HepG2 (cell line): ENCODE results near the gene DCLRE1B. TPM values are rescaled to one million over a fixed set of nuclear protein-coding genes. Genes with fewer than 3 reads are reported as not detected.

Experiments used
- ATAC-seq: fragments of 200-7000 bp; cut with Tn5 transposase; 3 replicates; pipeline ENCODE4 v1.9.1; 2020; ENCODE audit warnings: mild to moderate bottlenecking, moderate library complexity
- BruUV-seq: library from RNA; stranded (reverse); fragments of 400-500 nt; replicated peaks from 2 replicates; lab custom pipeline; 2021; lab: Mats Ljungman, UMichigan
- CTCF ChIA-PET: fragments of 300-600 bp; formaldehyde crosslinking; extraction: SDS; loops from one replicate; lab custom pipeline; 2021; ENCODE audit warnings: low total read pairs, inconsistent platforms, low intra/inter-chr PET ratio; lab: Yijun Ruan, JAX
- POLR2A ChIA-PET: fragments of 350-600 bp; sonication (Branson Sonifier 250); formaldehyde crosslinking; loops from one replicate; lab custom pipeline; 2020; ENCODE audit warnings: antibody characterized with exemption, inconsistent platforms; lab: Yijun Ruan, JAX
- DNase-seq: peaks from one replicate; pipeline ENCODE4 v3.0.0-alpha.2; 2015; ENCODE audit warnings: low spot score
- FAIRE-seq: peaks from 3 replicates; lab custom pipeline; 2011; peaks lifted over from hg19 to GRCh38; lab: Jason Lieb, UNC
- H2AFZ ChIP-seq: one replicate; pipeline ENCODE4 v1.6.1; 2011; ENCODE audit warnings: low read length, inconsistent platforms
- H3K27ac ChIP-seq: fragments of 300-600 bp; 3 replicates; pipeline ENCODE4 v1.8.0; 2011; ENCODE audit warnings: mixed run types, mild to moderate bottlenecking, mixed read lengths, low read length, inconsistent platforms; ENCODE audit not compliant: insufficient read depth; ENCODE audit errors: extremely low read length
- H3K27me3 ChIP-seq, 2 experiments: fragments of 200-600 bp in 1 of 2; 2 replicates in 1 of 2; 3 replicates in 1 of 2; pipeline versions ENCODE4 v1.6.0 to v1.8.0; 2011; ENCODE audit warnings: low read length in 2 of 2, mild to moderate bottlenecking in 2 of 2, moderate library complexity in 2 of 2, inconsistent platforms in 1 of 2; ENCODE audit not compliant: insufficient read depth in 2 of 2, control insufficient read depth in 1 of 2
- H3K36me3 ChIP-seq, 2 experiments: fragments of 200-600 bp in 1 of 2; replicated peaks in 1 of 2; 2 replicates in 1 of 2; 3 replicates in 1 of 2; pipeline versions ENCODE4 v1.5.1 to v1.8.0; 2011; ENCODE audit warnings: low read length in 2 of 2, inconsistent platforms in 1 of 2; ENCODE audit not compliant: insufficient read depth in 2 of 2, control insufficient read depth in 1 of 2
- H3K4me1 ChIP-seq: 2 replicates; pipeline ENCODE4 v1.5.1; 2012; ENCODE audit warnings: low read length, inconsistent platforms; ENCODE audit not compliant: insufficient read depth
- H3K4me2 ChIP-seq: 2 replicates; pipeline ENCODE4 v1.6.0; 2011; ENCODE audit warnings: low read depth, low read length, inconsistent platforms
- H3K4me3 ChIP-seq, 3 experiments: fragments of 200-600 bp in 1 of 3; sonication (generic), shearing (Covaris generic) in 1 of 3; replicated peaks in 1 of 3; 2 replicates each; pipeline ENCODE4 v1.5.1; 2011 to 2016; ENCODE audit warnings: low read length in 3 of 3, inconsistent platforms in 2 of 3, low read depth in 2 of 3, mild to moderate bottlenecking in 2 of 3, control low read depth in 1 of 3, mixed read lengths in 1 of 3; ENCODE audit not compliant: insufficient read depth in 1 of 3
- H3K79me2 ChIP-seq: one replicate; pipeline ENCODE4 v1.6.1; 2011; ENCODE audit warnings: low read length, inconsistent platforms; ENCODE audit not compliant: insufficient read depth
- H3K9ac ChIP-seq: 2 replicates; pipeline ENCODE4 v1.6.0; 2011; ENCODE audit warnings: mild to moderate bottlenecking, low read depth, low read length, inconsistent platforms; ENCODE audit not compliant: insufficient read depth
- H3K9me3 ChIP-seq: 2 replicates; pipeline ENCODE4 v1.5.1; 2012; ENCODE audit warnings: mild to moderate bottlenecking, low read length
- H4K20me1 ChIP-seq: 2 replicates; pipeline ENCODE4 v1.6.0; 2011; ENCODE audit warnings: inconsistent platforms, mild to moderate bottlenecking, low read length, moderate library complexity; ENCODE audit not compliant: insufficient read depth
- DNMT3B ChIP-seq: conservative IDR thresholded peaks from 2 replicates; pipeline ENCODE4 v1.6.1; 2016; ENCODE audit warnings: missing biosample characterization, control low read depth
- ELF4 ChIP-seq: sonication (generic); formaldehyde crosslinking; IDR thresholded peaks from 2 replicates; pipeline ENCODE4 v1.5.0; 2020; ENCODE audit warnings: missing genetic modification reagents, mild to moderate bottlenecking, moderate library complexity, borderline replicate concordance
- HES4 ChIP-seq: sonication (generic); formaldehyde crosslinking; IDR thresholded peaks from 2 replicates; pipeline ENCODE4 v1.9.0; 2021; ENCODE audit warnings: mild to moderate bottlenecking, missing genetic modification reagents, borderline replicate concordance
- HMG20A ChIP-seq: IDR thresholded peaks from 2 replicates; pipeline ENCODE4 v1.6.1; 2016; ENCODE audit warnings: borderline replicate concordance
- ISL2 ChIP-seq: sonication (generic); formaldehyde crosslinking; IDR thresholded peaks from 2 replicates; pipeline ENCODE4 v1.5.0; 2020; ENCODE audit warnings: missing genetic modification reagents
- JUNB ChIP-seq: sonication (generic); formaldehyde crosslinking; IDR thresholded peaks from 2 replicates; pipeline ENCODE4 v1.8.0; 2022; ENCODE audit warnings: missing genetic modification reagents, mild to moderate bottlenecking, borderline replicate concordance
- MAF1 ChIP-seq: sonication (generic); formaldehyde crosslinking; IDR thresholded peaks from 2 replicates; pipeline ENCODE4 v1.5.0; 2020; ENCODE audit warnings: missing genetic modification reagents, borderline replicate concordance
- NFYB ChIP-seq: sonication (generic); formaldehyde crosslinking; IDR thresholded peaks from 2 replicates; pipeline ENCODE4 v1.4.0; 2020; ENCODE audit warnings: missing genetic modification reagents
- SP4 ChIP-seq: sonication (generic); formaldehyde crosslinking; IDR thresholded peaks from 2 replicates; pipeline ENCODE4 v1.8.1; 2023; ENCODE audit warnings: mild to moderate bottlenecking, missing genetic modification reagents
- ZNF317 ChIP-seq: sonication (generic); formaldehyde crosslinking; IDR thresholded peaks from 2 replicates; pipeline ENCODE4 v1.5.0; 2020; ENCODE audit warnings: mild to moderate bottlenecking, missing genetic modification reagents
- ZNF570 ChIP-seq: sonication (generic); formaldehyde crosslinking; IDR thresholded peaks from 2 replicates; pipeline ENCODE4 v1.4.0; 2020; ENCODE audit warnings: mild to moderate bottlenecking, missing genetic modification reagents, borderline replicate concordance
- ZSCAN25 ChIP-seq: sonication (generic); formaldehyde crosslinking; IDR thresholded peaks from 2 replicates; pipeline ENCODE4 v1.8.0; 2022; ENCODE audit warnings: mild to moderate bottlenecking, missing genetic modification reagents
- WGBS: methylation state at CpG from one replicate; pipeline ENCODE4 v1.1.6; 2017; ENCODE audit warnings: low lambda C conversion rate; 5-methylcytosine and 5-hydroxymethylcytosine counted together
- in situ Hi-C: cut with HindIII; loops from 2 replicates; pipeline ENCODE4 v1.10.0; 2017; ENCODE audit warnings: low pct_unique_long_range_greater_than_20kb; ENCODE audit not compliant: extremely low pct_ligation_motif_present
- intact Hi-C: fragments of 100-400 bp; cut with micrococcal nuclease; formaldehyde crosslinking; loops from one replicate; pipeline ENCODE4 v1.10.0; 2022; ENCODE audit not compliant: unreplicated experiment
- polyA plus RNA-seq, 8 experiments: library from polyadenylated mRNA; depleted of rRNA in 3 of 8; stranded (reverse) in 7 of 8; unstranded in 1 of 8; fragments of >200 nt; fragmentation: Illumina TruSeq in 4 of 8; extraction: Trizol in 4 of 8; gene quantifications; 2 replicates each; pipeline versions ENCODE4 v1.2.1 to v1.2.3, GENCODE V29; 2011 to 2016; ENCODE audit warnings: low read depth in 4 of 8, missing spikeins in 1 of 8, mixed read lengths in 1 of 8; ENCODE audit not compliant: insufficient read depth in 1 of 8
- total RNA-seq, 5 experiments: library from RNA; depleted of rRNA; stranded (reverse); fragments of >200 nt; fragmentation: Illumina TruSeq; extraction: Trizol; gene quantifications; 2 replicates each; pipeline ENCODE4 v1.2.3, GENCODE V29; 2016; ENCODE audit warnings: low read depth in 1 of 5
- TF ChIP-seq, protein P1 (sequence below): IDR thresholded peaks from 2 replicates; pipeline ENCODE4 v1.6.1; 2012; ENCODE audit warnings: low read depth, low read length, improper control_type of control experiment
- TF ChIP-seq, protein P2 (sequence below): sonication (generic); formaldehyde crosslinking; IDR thresholded peaks from 2 replicates; pipeline ENCODE4 v1.5.1; 2020; ENCODE audit warnings: mild to moderate bottlenecking, missing genetic modification reagents, moderate library complexity
- TF ChIP-seq, protein P3 (sequence below): sonication (generic); formaldehyde crosslinking; IDR thresholded peaks from 2 replicates; pipeline ENCODE4 v1.8.1; 2022; ENCODE audit warnings: mild to moderate bottlenecking, missing genetic modification reagents

DCLRE1B gene
- total and polyA plus RNA-seq, 2 of the 13 experiments (the other 11 are each of a cell fraction or from before 2014, with no cell fraction given) = 2.7 to 8.0 TPM

DNA sequence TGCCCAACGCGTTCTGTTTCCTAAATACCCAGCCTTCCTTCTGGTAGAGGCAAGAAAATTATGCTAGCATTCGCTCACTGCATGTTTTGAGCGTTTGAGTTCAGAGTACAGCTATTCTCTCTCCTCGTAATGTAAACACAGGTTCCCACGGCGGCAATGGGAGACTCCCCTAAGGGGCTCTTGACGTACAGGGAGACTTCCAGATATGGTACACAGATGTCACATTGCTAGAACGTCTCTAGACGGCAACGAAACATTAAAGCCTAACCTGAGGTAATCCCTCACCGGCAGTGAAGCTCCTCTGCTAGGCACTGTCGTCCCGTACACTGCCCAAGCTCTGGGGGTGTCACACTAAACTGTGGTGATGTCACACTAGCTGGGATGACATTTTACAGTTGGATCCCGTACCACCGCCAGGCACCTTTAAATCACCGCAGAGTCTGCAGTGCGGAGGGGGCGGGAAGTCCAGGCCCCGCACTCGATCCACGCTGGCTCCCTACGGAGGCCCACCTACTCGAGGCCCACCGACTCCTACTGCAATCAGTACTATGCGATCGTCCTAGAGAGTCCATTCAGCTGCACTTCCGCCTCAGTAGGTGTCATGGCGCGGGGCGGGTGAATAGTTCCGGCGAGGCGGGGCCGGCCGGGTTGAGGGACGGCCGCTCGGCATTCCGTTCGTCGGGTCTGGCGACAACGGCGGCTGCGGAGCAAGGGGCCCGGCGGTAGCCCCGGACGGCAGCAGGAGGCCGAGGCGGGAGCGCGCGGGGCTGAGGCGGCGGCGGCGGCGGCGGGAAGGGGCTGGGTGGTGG, 24.0 kb downstream of the DCLRE1B start, which contains the start of gene HIPK1:
HIPK1 (plus strand) TSS at position 384 of the 809 bp plus-strand sequence.
- no peaks in the 10 kb centered on the region for H3K36me3 ChIP-seq
- TF ChIP-seq, protein P1, sequence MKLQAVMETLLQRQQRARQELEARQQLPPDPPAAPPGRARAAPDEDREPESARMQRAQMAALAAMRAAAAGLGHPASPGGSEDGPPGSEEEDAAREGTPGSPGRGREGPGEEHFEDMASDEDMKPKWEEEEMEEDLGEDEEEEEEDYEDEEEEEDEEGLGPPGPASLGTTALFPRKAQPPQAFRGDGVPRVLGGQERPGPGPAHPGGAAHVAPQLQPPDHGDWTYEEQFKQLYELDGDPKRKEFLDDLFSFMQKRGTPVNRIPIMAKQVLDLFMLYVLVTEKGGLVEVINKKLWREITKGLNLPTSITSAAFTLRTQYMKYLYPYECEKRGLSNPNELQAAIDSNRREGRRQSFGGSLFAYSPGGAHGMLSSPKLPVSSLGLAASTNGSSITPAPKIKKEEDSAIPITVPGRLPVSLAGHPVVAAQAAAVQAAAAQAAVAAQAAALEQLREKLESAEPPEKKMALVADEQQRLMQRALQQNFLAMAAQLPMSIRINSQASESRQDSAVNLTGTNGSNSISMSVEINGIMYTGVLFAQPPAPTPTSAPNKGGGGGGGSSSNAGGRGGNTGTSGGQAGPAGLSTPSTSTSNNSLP = peak; percentile 52; the same call in 1 of the 2 replicates
- peak; percentile 58; the same call in 1 of the 2 replicates for TF ChIP-seq ZNF317 (CRISPR knock-in tag)
- TF ChIP-seq ZSCAN25 (CRISPR knock-in tag) = no peak
- TF ChIP-seq, protein P2, sequence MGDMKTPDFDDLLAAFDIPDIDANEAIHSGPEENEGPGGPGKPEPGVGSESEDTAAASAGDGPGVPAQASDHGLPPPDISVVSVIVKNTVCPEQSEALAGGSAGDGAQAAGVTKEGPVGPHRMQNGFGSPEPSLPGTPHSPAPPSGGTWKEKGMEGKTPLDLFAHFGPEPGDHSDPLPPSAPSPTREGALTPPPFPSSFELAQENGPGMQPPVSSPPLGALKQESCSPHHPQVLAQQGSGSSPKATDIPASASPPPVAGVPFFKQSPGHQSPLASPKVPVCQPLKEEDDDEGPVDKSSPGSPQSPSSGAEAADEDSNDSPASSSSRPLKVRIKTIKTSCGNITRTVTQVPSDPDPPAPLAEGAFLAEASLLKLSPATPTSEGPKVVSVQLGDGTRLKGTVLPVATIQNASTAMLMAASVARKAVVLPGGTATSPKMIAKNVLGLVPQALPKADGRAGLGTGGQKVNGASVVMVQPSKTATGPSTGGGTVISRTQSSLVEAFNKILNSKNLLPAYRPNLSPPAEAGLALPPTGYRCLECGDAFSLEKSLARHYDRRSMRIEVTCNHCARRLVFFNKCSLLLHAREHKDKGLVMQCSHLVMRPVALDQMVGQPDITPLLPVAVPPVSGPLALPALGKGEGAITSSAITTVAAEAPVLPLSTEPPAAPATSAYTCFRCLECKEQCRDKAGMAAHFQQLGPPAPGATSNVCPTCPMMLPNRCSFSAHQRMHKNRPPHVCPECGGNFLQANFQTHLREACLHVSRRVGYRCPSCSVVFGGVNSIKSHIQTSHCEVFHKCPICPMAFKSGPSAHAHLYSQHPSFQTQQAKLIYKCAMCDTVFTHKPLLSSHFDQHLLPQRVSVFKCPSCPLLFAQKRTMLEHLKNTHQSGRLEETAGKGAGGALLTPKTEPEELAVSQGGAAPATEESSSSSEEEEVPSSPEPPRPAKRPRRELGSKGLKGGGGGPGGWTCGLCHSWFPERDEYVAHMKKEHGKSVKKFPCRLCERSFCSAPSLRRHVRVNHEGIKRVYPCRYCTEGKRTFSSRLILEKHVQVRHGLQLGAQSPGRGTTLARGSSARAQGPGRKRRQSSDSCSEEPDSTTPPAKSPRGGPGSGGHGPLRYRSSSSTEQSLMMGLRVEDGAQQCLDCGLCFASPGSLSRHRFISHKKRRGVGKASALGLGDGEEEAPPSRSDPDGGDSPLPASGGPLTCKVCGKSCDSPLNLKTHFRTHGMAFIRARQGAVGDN (CRISPR knock-in tag) = peak; percentile 86
- peak; percentile 98 for TF ChIP-seq ELF4 (CRISPR knock-in tag)
- TF ChIP-seq SP4 (CRISPR knock-in tag) = peak; percentile 85
- 0 out of 2 replicates have a peak, but pooled peaks have one; percentile 28 for TF ChIP-seq HMG20A (CRISPR knock-in tag)
- TF ChIP-seq NFYB (CRISPR knock-in tag) = peak; percentile 46; the same call in 1 of the 2 replicates
- no peak for TF ChIP-seq JUNB
- peak; percentile 85 for TF ChIP-seq ISL2 (CRISPR knock-in tag)
- TF ChIP-seq ZNF570 (CRISPR knock-in tag) = no peak
- TF ChIP-seq MAF1 (CRISPR knock-in tag) = no peak
- TF ChIP-seq, protein P3, sequence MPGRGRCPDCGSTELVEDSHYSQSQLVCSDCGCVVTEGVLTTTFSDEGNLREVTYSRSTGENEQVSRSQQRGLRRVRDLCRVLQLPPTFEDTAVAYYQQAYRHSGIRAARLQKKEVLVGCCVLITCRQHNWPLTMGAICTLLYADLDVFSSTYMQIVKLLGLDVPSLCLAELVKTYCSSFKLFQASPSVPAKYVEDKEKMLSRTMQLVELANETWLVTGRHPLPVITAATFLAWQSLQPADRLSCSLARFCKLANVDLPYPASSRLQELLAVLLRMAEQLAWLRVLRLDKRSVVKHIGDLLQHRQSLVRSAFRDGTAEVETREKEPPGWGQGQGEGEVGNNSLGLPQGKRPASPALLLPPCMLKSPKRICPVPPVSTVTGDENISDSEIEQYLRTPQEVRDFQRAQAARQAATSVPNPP (CRISPR knock-in tag) = peak; percentile 60; the same call in 1 of the 2 replicates
- TF ChIP-seq DNMT3B = no peak
- TF ChIP-seq HES4 = no peak

More for the DNA sequence above, 24.0 kb downstream of the DCLRE1B start, which contains the start of gene HIPK1:
- Histone ChIP-seq H3K27me3 (no peaks in the 10 kb centered on the region; a peak in 1 of 5 replicates), H3K27ac (peak within 1 kb of the TSS; percentile 99), H3K4me3 (peak within 1 kb of the TSS; percentile 90 to 99 (median 99)), H3K4me2 (peak within 1 kb of the TSS; percentile 85), H3K9ac (peak within 1 kb of the TSS; percentile 96), H3K9me3 (no peaks in the 10 kb centered on the region), H3K79me2 (peaks cover 43% of the 10 kb centered on the region), H4K20me1 (peaks cover 17% of the 10 kb centered on the region), H3K4me1 (peaks cover 54% of the 10 kb centered on the region), H2AFZ (peak within 1 kb of the TSS; percentile 84)
- peak; percentile 86 for DNase-seq
- FAIRE-seq = peak; percentile 73
- in situ Hi-C loops (no loop called here), intact Hi-C loops (loop anchor here (1.0 to 2.0 kb wide), 2 partner anchors 24 to 94 kb away; partner anchors contain the start of gene DCLRE1B)
- no TSS peak for BruUV-seq
- under 1% methylated on average over 48 of the region's 61 CpGs for WGBS
- ATAC-seq = peak; percentile 80
- ChIA-PET CTCF (interaction anchor here (1.1 kb wide), 1 partner anchor 24 kb away, joined by 3 read pairs; the partner anchor contains the start of genes AP4B1 and DCLRE1B), POLR2A (interaction anchor here (0.7 to 4.4 kb wide), 13 partner anchors 9 to 170 kb away, joined by 3 to 102 read pairs (median 5); partner anchors contain the start of genes AP4B1, DCLRE1B, PHTF1 and RSBN1)
